Measurements from ENCODE around the gene MDH1. TPM values are rescaled to one million over a fixed set of nuclear protein-coding genes. Genes with fewer than 3 reads are reported as not detected.
"Not testable (repeated sequence)": the region's sequence is repeated elsewhere in the genome, so short reads cannot be mapped to it uniquely, and the experiment has no call there.

The MDH1 gene
- total RNA-seq, 2 donors from 2014 or later: 66.1 to 103 TPM

DNA sequence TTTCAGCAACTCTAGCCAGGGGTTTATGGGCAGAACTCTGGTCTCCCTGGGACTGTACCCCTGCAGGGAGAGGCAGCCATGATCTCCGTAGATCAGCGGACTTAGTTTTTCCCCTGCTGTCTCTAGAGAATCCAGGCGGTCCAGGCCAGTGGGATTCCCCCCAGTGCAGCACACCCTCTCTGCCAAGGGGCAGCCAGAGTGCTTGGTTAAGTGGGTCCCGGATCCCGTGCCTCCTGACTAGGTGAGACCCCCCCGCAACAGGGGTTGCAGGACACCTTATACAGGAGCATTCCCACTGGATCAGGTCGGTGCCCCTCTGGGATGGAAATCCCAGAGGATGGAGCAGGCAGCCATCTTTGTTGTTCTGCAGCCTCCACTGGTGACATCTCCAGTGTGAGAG is 33.5 kb upstream of the MDH1 start:
- ATAC-seq (ENCODE audit: insufficient number of reproducible peaks, low FRiP score, low read depth): no peak
- DNase-seq (ENCODE audit: low spot score): no peak
- H3K27me3 ChIP-seq (replicated peaks; ENCODE audit: insufficient read depth): no peaks in the 10 kb centered on the region

DNA sequence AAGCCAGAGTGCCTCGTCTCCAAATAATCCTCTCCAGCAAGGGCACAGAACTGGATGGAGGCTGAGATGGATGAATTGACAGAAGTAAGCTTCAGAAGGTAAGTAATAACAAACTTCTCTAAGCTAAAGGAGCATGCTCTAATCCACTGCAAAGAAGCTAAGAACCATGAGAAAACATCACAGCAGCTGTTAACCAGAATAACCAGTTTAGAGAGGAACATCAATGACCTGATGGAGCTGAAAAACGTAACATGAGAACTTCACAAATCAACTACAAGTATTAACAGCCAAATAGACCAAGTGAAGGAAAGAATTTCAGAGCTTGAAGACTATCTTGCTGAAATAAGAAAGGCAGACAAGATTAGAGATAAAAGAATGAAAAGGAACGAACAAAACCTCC is 32.8 kb upstream of the MDH1 start:
- Histone ChIP-seq H3K4me1 (ENCODE audit: control insufficient read depth in 1 of 2, low read depth in 2 of 2) (no peaks in the 10 kb centered on the region), H3K9me3 (peaks cover 3% of the 10 kb centered on the region), H3K27me3 (replicated peaks; ENCODE audit: insufficient read depth) (no peaks in the 10 kb centered on the region), H3K36me3 (no peaks in the 10 kb centered on the region), H3K4me3 (no peak overlapping the region), H3K27ac (no peak overlapping the region)
- DNase-seq (ENCODE audit: low spot score): no peak
- no peak for ATAC-seq (ENCODE audit: insufficient number of reproducible peaks, low FRiP score, low read depth)
- TF ChIP-seq, protein P1, sequence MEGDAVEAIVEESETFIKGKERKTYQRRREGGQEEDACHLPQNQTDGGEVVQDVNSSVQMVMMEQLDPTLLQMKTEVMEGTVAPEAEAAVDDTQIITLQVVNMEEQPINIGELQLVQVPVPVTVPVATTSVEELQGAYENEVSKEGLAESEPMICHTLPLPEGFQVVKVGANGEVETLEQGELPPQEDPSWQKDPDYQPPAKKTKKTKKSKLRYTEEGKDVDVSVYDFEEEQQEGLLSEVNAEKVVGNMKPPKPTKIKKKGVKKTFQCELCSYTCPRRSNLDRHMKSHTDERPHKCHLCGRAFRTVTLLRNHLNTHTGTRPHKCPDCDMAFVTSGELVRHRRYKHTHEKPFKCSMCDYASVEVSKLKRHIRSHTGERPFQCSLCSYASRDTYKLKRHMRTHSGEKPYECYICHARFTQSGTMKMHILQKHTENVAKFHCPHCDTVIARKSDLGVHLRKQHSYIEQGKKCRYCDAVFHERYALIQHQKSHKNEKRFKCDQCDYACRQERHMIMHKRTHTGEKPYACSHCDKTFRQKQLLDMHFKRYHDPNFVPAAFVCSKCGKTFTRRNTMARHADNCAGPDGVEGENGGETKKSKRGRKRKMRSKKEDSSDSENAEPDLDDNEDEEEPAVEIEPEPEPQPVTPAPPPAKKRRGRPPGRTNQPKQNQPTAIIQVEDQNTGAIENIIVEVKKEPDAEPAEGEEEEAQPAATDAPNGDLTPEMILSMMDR (IDR thresholded peaks at IDR 0.05): no peak

More for the DNA sequence above, 33.5 kb upstream of the MDH1 start:
- Histone ChIP-seq H3K9me3 (peaks cover 3% of the 10 kb centered on the region), H3K27ac (no peak overlapping the region), H3K36me3 (no peaks in the 10 kb centered on the region), H3K4me1 (ENCODE audit: control insufficient read depth in 1 of 2, low read depth in 2 of 2) (no peaks in the 10 kb centered on the region), H3K4me3 (no peak overlapping the region)
- TF ChIP-seq, protein P1 (IDR thresholded peaks at IDR 0.05): no peak

DNA sequence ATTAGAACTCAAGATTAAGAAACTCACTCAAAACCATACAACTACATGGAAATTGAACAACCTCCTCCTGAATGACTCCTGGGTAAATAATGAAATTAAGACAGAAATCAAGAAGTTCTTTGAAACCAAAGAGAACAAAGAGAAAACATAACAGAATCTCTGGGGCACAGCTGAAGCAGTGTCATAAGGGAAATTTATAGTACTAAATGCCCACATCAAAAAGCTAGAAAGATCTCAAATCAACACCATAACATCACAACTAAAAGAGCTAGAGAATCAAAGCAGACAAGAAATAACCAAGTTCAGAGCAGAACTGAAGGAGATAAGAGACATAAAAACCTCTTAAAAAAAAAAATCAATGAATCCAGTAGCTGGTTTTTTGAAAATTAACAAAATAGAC is 30.9 kb upstream of the MDH1 start:
- H3K4me1 ChIP-seq (ENCODE audit: control insufficient read depth in 1 of 2, low read depth in 2 of 2); H3K9me3 ChIP-seq; H3K36me3 ChIP-seq; H3K27me3 ChIP-seq (replicated peaks; ENCODE audit: insufficient read depth); DNase-seq (ENCODE audit: low spot score); H3K27ac ChIP-seq; H3K4me3 ChIP-seq; ATAC-seq (ENCODE audit: insufficient number of reproducible peaks, low FRiP score, low read depth): not testable (repeated sequence)

DNA sequence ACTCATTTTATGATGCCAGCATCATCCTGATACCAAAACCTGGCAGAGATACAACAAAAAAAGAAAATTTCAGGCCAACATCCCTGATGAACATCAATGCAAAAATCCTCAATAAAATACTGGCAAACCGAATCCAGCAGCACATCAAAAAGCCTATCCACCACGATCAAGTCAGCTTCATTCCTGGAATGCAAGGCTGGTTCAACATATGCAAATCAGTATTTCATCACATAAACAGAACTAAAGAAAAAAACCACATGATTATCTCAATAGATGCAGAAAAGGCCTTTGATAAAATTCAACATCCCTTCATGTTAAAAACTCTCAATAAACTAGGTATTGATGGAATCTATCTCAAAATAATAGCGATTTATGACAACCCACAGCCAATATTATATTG is 29.8 kb upstream of the MDH1 start:
- H3K27ac ChIP-seq; DNase-seq (ENCODE audit: low spot score); H3K9me3 ChIP-seq; ATAC-seq (ENCODE audit: insufficient number of reproducible peaks, low FRiP score, low read depth); H3K4me1 ChIP-seq (ENCODE audit: control insufficient read depth in 1 of 2, low read depth in 2 of 2); H3K36me3 ChIP-seq; H3K27me3 ChIP-seq (replicated peaks; ENCODE audit: insufficient read depth); H3K4me3 ChIP-seq: not testable (repeated sequence)

DNA sequence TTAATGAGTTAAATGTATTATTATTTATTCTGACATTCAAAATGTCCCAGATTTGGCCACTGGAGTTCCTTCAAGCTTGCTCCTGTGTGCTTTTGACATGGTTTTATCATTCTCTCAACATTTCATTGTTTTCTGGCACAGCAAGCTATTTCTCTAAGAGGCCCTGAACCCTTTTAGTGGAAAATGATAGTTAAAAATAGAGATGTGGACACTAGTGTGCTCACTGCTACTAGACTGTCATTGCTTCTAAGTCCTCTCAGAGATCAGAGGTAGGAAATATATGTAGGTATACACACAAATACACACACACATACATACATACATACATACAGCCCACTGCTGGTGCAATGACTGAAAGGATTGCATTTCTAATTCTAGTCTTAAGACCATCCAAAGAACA is 26.0 kb upstream of the MDH1 start:
- Histone ChIP-seq H3K4me3 (no peak overlapping the region), H3K4me1 (ENCODE audit: control insufficient read depth in 1 of 2, low read depth in 2 of 2) (no peaks in the 10 kb centered on the region), H3K27ac (no peak overlapping the region), H3K27me3 (replicated peaks; ENCODE audit: insufficient read depth) (no peaks in the 10 kb centered on the region), H3K9me3 (peaks cover 3% of the 10 kb centered on the region), H3K36me3 (no peaks in the 10 kb centered on the region)
- ATAC-seq (ENCODE audit: insufficient number of reproducible peaks, low FRiP score, low read depth) (no peak), DNase-seq (ENCODE audit: low spot score) (no peak)
- TF ChIP-seq, protein P1 (IDR thresholded peaks at IDR 0.05): no peak

DNA sequence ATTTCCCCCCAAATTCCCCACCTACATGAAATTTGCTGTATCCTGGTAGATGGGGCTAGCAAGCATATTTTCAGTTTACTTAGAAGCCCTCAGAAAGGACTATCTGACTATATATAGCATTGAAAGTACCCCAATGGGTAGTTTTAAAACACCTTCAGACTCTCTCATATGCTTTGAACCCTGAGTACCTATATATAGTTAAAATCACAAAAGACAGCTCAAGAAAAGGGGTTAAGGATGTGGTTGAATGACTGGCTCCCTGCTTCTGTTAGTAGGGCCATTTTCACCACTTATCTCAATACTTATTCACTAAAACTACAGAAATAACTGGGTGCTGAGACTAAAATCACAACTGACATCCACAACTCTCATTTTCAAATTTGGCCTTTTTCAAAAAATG is 19.0 kb upstream of the MDH1 start:
- H3K9me3 ChIP-seq: peaks cover 3% of the 10 kb centered on the region
- TF ChIP-seq, protein P1 (IDR thresholded peaks at IDR 0.05): no peak
- DNase-seq (ENCODE audit: low spot score) (no peak), ATAC-seq (ENCODE audit: insufficient number of reproducible peaks, low FRiP score, low read depth) (no peak)
- H3K4me3 ChIP-seq: no peak overlapping the region
- H3K36me3 ChIP-seq: no peaks in the 10 kb centered on the region
- no peaks in the 10 kb centered on the region for H3K27me3 ChIP-seq (replicated peaks; ENCODE audit: insufficient read depth)
- peaks cover 4 to 12% of the 10 kb centered on the region in 2 donors for H3K4me1 ChIP-seq (ENCODE audit: control insufficient read depth in 1 of 2, low read depth in 2 of 2)
- no peak overlapping the region for H3K27ac ChIP-seq
